Sigmoid colon (tissue), 7 donors: ENCODE measurements around the gene RPP25L. TPM values are rescaled to one million over a fixed set of nuclear protein-coding genes. Genes with fewer than 3 reads are reported as not detected.
"Not testable (repeated sequence)": the region's sequence is repeated elsewhere in the genome, so short reads cannot be mapped to it uniquely, and the experiment has no call there.

Experiments used
- DNase-seq: peaks from one replicate; pipeline ENCODE4 v3.0.0-alpha.2; 2019
- H3K27ac ChIP-seq, 4 donors: fragments of 200-600 bp; sonication (generic); one replicate each; pipeline ENCODE4 v1.5.1; 2016 to 2019; ENCODE audit warnings: mild to moderate bottlenecking in 1 of 4
- H3K27me3 ChIP-seq, 3 donors: fragments of 200-600 bp; sonication (generic); one replicate each; pipeline ENCODE4 v1.5.1; 2019; ENCODE audit warnings: mild to moderate bottlenecking in 1 of 3
- H3K36me3 ChIP-seq, 4 donors: fragments of 200-600 bp; sonication (generic); one replicate each; pipeline ENCODE4 v1.5.1; 2016 to 2019
- H3K4me1 ChIP-seq, 4 donors: fragments of 200-600 bp; sonication (generic); one replicate each; pipeline ENCODE4 v1.5.1; 2017 to 2019
- H3K4me3 ChIP-seq, 4 donors: fragments of 200-600 bp; sonication (generic); one replicate each; pipeline ENCODE4 v1.5.1; 2017 to 2019; ENCODE audit warnings: mild to moderate bottlenecking in 2 of 4, moderate library complexity in 1 of 4
- H3K9me3 ChIP-seq, 4 donors: fragments of 200-600 bp in 3 of 4; sonication (generic) in 3 of 4; one replicate each; pipeline versions ENCODE4 v1.5.1 to v1.6.1; 2013 to 2019
- EP300 ChIP-seq, 4 donors: sonication (generic); formaldehyde crosslinking; IDR thresholded peaks; one replicate each; pipeline ENCODE4 v1.6.1; 2017; ENCODE audit warnings: antibody characterized with exemption in 4 of 4
- POLR2A ChIP-seq, 2 donors: fragments of 450-650 bp; IDR thresholded peaks; one replicate each; pipeline ENCODE4 v1.6.1; 2016; ENCODE audit warnings: antibody characterized with exemption in 2 of 2, mild to moderate bottlenecking in 2 of 2, moderate library complexity in 2 of 2
- POLR2AphosphoS5 ChIP-seq, 4 donors: sonication (generic); formaldehyde crosslinking; IDR thresholded peaks; one replicate each; pipeline ENCODE4 v1.6.1; 2017; ENCODE audit warnings: antibody characterized with exemption in 4 of 4
- WGBS, 2 donors: extraction: QIAGEN DNeasy Blood & Tissue Kit; methylation state at CpG; one replicate each; pipeline ENCODE4 v1.1.7; 2013; 5-methylcytosine and 5-hydroxymethylcytosine counted together
- intact Hi-C: fragments of 100-400 bp; cut with DNase I; formaldehyde crosslinking; loops from one replicate; pipeline ENCODE4 v1.15.1; 2023
- polyA plus RNA-seq, 3 donors: library from polyadenylated mRNA; stranded (reverse); fragments of 200-250 nt; gene quantifications; one replicate each; pipeline ENCODE4 v1.2.3, GENCODE V29; 2013
- total RNA-seq, 4 donors: library from RNA; depleted of rRNA; stranded (reverse); fragments of >200 nt; gene quantifications; one replicate each; pipeline ENCODE4 v1.1.0, GENCODE V29; 2016
- TF ChIP-seq, protein P1 (sequence below), 4 experiments: fragments of 450-650 bp in 3 of 4; fragments of 200-600 bp in 1 of 4; IDR thresholded peaks; one replicate each; pipeline ENCODE4 v1.5.1; 2016 to 2019; ENCODE audit warnings: antibody characterized with exemption in 4 of 4, mild to moderate bottlenecking in 3 of 4, moderate library complexity in 2 of 4
- donor health status: healthy with polysubstance abuse.
- donor health status: Bipolar disorder and iron deficiency.
- donor health status: healthy.

Gene RPP25L
- total and polyA plus RNA-seq, 7 donors: 23.3 to 72.1 (median 44.3) TPM

DNA sequence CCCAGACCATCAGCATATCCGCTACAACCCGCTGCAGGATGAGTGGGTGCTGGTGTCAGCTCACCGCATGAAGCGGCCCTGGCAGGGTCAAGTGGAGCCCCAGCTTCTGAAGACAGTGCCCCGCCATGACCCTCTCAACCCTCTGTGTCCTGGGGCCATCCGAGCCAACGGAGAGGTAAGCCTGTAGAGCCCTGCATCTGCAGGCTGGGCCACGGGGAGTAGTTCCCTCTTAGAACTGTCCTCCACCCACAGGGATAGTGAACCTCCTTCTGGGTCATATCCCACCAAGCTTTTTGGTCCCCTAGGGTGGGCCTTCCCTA lies 35.1 kb upstream of the RPP25L start:
- TF ChIP-seq, protein P1, sequence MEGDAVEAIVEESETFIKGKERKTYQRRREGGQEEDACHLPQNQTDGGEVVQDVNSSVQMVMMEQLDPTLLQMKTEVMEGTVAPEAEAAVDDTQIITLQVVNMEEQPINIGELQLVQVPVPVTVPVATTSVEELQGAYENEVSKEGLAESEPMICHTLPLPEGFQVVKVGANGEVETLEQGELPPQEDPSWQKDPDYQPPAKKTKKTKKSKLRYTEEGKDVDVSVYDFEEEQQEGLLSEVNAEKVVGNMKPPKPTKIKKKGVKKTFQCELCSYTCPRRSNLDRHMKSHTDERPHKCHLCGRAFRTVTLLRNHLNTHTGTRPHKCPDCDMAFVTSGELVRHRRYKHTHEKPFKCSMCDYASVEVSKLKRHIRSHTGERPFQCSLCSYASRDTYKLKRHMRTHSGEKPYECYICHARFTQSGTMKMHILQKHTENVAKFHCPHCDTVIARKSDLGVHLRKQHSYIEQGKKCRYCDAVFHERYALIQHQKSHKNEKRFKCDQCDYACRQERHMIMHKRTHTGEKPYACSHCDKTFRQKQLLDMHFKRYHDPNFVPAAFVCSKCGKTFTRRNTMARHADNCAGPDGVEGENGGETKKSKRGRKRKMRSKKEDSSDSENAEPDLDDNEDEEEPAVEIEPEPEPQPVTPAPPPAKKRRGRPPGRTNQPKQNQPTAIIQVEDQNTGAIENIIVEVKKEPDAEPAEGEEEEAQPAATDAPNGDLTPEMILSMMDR (IDR thresholded peaks at IDR 0.05): no peak
- TF ChIP-seq POLR2A (IDR thresholded peaks at IDR 0.05) (no peak), POLR2AphosphoS5 (IDR thresholded peaks at IDR 0.05) (no peak), EP300 (IDR thresholded peaks at IDR 0.05) (no peak)
- Histone ChIP-seq H3K36me3 (peaks cover 5 to 29% (median 14%) of the 10 kb centered on the region in 4 donors), H3K4me3 (peak overlapping the region; percentile 50 to 81 (median 59)), H3K9me3 (no peaks in the 10 kb centered on the region), H3K27ac (peak overlapping the region; percentile 83 to 94 (median 90)), H3K4me1 (peaks cover 0 to 42% (median 39%) of the 10 kb centered on the region in 4 donors), H3K27me3 (no peaks in the 10 kb centered on the region)
- intact Hi-C loops: loop anchor here (5.0 kb wide), 1 partner anchor 55 kb away; no protein-coding TSS in a partner anchor
- 1% methylated on average over 8 of the region's 8 CpGs for WGBS, 2 donors
- no peak for DNase-seq

DNA sequence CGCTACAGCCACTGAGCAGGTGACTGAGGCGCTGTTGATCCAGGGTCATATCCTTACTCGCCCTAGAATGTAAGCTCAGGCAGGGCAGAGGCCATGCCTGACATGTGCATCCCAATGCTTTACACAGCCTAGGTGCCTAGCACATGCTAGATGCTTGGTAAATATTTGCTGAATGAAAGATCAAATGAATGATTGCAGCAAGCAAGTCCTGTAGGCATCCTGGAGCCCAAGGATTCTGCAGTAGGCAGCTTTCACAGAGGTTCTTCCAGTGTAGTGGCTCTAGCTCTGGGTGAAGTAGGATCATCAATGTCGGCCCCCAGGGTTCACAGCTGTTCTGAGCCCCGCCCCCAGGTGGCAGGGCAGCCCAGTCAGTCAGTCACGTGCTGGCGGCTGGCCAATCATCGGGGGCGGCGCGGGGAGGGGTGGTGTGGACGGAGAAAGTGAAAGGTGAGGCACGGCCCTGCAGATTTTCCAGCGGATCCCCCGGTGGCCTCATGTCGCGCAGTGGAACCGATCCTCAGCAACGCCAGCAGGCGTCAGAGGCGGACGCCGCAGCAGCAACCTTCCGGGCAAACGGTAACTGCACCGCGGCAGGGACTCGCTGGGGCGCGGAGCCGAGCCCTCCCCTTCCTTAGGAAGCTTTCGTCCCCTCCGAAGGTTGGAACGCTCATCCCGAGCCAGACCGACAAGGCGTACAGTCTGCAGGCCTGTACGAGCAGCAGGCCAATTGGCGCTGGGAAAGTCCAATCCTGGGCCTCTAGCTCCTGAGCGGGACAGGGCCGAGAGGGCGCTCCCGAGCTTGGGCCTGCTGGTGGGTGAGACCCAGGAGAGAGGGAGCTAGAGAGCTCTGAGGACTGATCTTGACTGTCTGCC lies 34.5 kb upstream of the RPP25L start, which contains the start of gene GALT:
Gene GALT, plus strand, starts transcription at position 465 of the 873 bp plus-strand sequence. Its CDS starts 30 bp downstream, at position 495.
- DNase-seq: peak; percentile 97
- 2 to 5% methylated on average over 43 of the region's 43 CpGs for WGBS, 2 donors
- Histone ChIP-seq H3K9me3 (no peaks in the 10 kb centered on the region), H3K4me1 (peaks cover 0 to 36% (median 35%) of the 10 kb centered on the region in 4 donors), H3K36me3 (peaks cover 5 to 29% (median 14%) of the 10 kb centered on the region in 4 donors), H3K27me3 (no peaks in the 10 kb centered on the region), H3K27ac (peak within 1 kb of the TSS; percentile 83 to 94 (median 90)), H3K4me3 (peak within 1 kb of the TSS; percentile 50 to 81 (median 59))
- TF ChIP-seq POLR2AphosphoS5 (IDR thresholded peaks at IDR 0.05) (peak; percentile 46 to 80 (median 71)), POLR2A (IDR thresholded peaks at IDR 0.05) (peak in 1 of 2 donors; percentile 43), EP300 (IDR thresholded peaks at IDR 0.05) (no peak)
- TF ChIP-seq, protein P1 (IDR thresholded peaks at IDR 0.05): peak in 3 of 4 experiments; percentile 27 to 39 (median 31)
- intact Hi-C loops: loop anchor here (5.0 kb wide), 1 partner anchor 56 kb away; no protein-coding TSS in a partner anchor

DNA sequence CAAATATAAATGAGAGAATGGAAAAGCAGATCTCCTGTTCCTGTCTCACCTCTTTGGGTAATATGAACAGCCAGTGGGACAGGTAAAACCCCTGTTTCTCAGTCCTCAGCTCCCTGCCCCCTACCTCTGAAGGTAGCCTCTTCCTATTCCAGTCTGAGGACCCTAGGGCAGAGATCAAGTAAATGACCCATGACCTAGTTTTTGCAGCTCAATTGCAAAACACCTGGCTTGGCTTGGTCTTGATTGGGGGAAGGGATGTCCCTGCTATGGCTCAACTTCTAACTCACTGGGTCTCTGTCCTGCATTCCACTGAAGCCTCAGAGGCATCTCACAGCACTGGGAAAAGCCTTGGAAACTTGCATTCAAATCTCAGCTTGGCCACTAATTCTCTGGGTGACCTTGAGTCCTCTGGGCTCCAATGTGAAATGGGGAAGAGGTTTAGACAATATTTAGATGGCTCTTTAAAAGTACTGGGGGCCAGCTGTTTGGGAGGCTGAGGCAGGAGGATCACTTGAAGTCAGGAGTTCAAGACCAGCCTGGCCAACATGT lies 32.9 kb upstream of the RPP25L start:
- Histone ChIP-seq H3K27me3 (no peaks in the 10 kb centered on the region), H3K36me3 (peaks cover 5 to 18% (median 13%) of the 10 kb centered on the region in 4 donors), H3K9me3 (no peaks in the 10 kb centered on the region), H3K4me3 (no peak overlapping the region), H3K27ac (no peak overlapping the region), H3K4me1 (peaks cover 0 to 28% (median 25%) of the 10 kb centered on the region in 4 donors)
- TF ChIP-seq POLR2AphosphoS5 (IDR thresholded peaks at IDR 0.05) (no peak), EP300 (IDR thresholded peaks at IDR 0.05) (no peak), POLR2A (IDR thresholded peaks at IDR 0.05) (no peak)
- TF ChIP-seq, protein P1 (IDR thresholded peaks at IDR 0.05): no peak
- no peak for DNase-seq
- intact Hi-C loops: loop anchor here (5.0 kb wide), 1 partner anchor 57 kb away; no protein-coding TSS in a partner anchor

DNA sequence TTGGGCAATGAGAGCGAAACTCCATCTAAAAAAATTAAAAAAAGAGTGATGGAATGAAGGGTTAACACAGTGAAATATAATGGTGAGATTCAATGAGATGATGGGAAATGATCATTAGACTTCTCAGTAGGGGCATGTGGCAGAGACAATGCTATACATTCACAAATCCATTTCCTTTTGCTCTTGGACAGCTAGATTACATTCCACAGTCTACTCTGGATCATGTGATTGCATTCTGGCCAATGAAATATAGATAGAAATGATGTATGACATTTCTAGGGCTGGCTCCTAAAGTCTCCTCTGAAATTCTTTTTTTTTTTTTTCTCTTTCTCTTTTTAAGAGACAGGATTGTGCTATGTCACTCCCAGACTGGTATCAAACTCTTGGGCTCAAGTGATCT lies 30.8 kb upstream of the RPP25L start:
- no peaks in the 10 kb centered on the region for H3K9me3 ChIP-seq
- intact Hi-C loops: no loop called here
- no peak overlapping the region for H3K27ac ChIP-seq
- H3K4me1 ChIP-seq: peaks cover 0 to 21% (median 20%) of the 10 kb centered on the region in 4 donors
- DNase-seq: no peak
- no peaks in the 10 kb centered on the region for H3K36me3 ChIP-seq
- no peaks in the 10 kb centered on the region for H3K27me3 ChIP-seq
- no peak for TF ChIP-seq POLR2A (IDR thresholded peaks at IDR 0.05)
- TF ChIP-seq POLR2AphosphoS5 (IDR thresholded peaks at IDR 0.05): no peak
- TF ChIP-seq EP300 (IDR thresholded peaks at IDR 0.05): no peak
- TF ChIP-seq, protein P1 (IDR thresholded peaks at IDR 0.05): no peak
- H3K4me3 ChIP-seq: no peak overlapping the region
- 96% methylated on average over 1 of the region's 1 CpG for WGBS, 2 donors

DNA sequence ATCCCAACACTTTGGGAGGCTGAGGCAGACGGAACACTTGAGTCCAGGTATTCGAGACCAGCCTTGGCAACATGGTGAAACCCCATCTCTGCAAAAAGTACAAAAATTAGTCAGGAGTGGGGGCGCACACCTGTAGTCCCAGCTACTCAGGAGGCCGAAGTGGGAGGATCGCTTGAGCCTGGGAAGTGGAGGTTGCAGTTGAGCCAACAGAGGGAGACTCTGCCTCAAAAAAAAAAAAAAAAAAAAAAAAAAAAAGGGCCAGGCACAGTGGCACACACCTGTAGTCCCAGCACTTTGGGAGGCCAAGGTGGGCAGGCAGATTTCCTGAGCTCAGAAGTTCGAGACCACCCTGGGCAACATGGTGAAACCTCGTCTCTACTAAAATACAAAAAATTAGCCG lies 27.4 kb upstream of the RPP25L start:
- intact Hi-C loops, DNase-seq, H3K27ac ChIP-seq, H3K4me3 ChIP-seq, H3K9me3 ChIP-seq, H3K27me3 ChIP-seq: not testable (repeated sequence)
- Histone ChIP-seq H3K36me3 (peaks cover 0 to 12% (median 3%) of the 10 kb centered on the region in 4 donors), H3K4me1 (peaks cover 0 to 29% (median 27%) of the 10 kb centered on the region in 4 donors)
- 83 to 89% methylated on average over 8 of the region's 8 CpGs for WGBS, 2 donors
